Measurements from ENCODE around the gene SLC13A2.
"Not testable (repeated sequence)": the region's sequence is repeated elsewhere in the genome, so short reads cannot be mapped to it uniquely, and the experiment has no call there.

Gene SLC13A2

GRCh38 chr17:28467456-28468025, 5.9 kb upstream of the SLC13A2 start:
- Mint-ChIP-seq H3K4me1 (peaks cover 7% of the 10 kb centered on the region), H3K9me3 (no peaks in the 10 kb centered on the region), H3K36me3 (no peaks in the 10 kb centered on the region), H3K27me3 (peaks cover 3% of the 10 kb centered on the region), H3K27ac (no peak overlapping the region), H3K4me3 (no peak overlapping the region)

- not testable (repeated sequence) for H3K4me3 Mint-ChIP-seq, H3K9me3 Mint-ChIP-seq, H3K27me3 Mint-ChIP-seq, H3K4me1 Mint-ChIP-seq, H3K36me3 Mint-ChIP-seq
- H3K27ac Mint-ChIP-seq, result peak overlapping the region; percentile 25
Observed at GRCh38 chr17:28468033-28468735, 5.3 kb upstream of the SLC13A2 start.

GRCh38 chr17:28468781-28469180, 4.7 kb upstream of the SLC13A2 start:
- Mint-ChIP-seq H3K27ac (peak overlapping the region; percentile 25), H3K4me3 (no peak overlapping the region), H3K9me3 (no peaks in the 10 kb centered on the region), H3K27me3 (peaks cover 3% of the 10 kb centered on the region), H3K4me1 (peaks cover 7% of the 10 kb centered on the region), H3K36me3 (no peaks in the 10 kb centered on the region)

GRCh38 chr17:28469376-28469775, 4.1 kb upstream of the SLC13A2 start:
- Mint-ChIP-seq H3K36me3 (no peaks in the 10 kb centered on the region), H3K9me3 (no peaks in the 10 kb centered on the region), H3K27ac (no peak overlapping the region), H3K4me3 (no peak overlapping the region), H3K27me3 (peaks cover 3% of the 10 kb centered on the region), H3K4me1 (peaks cover 7% of the 10 kb centered on the region)

GRCh38 chr17:28470266-28470913, 3.1 kb upstream of the SLC13A2 start:
- Mint-ChIP-seq H3K9me3 (no peaks in the 10 kb centered on the region), H3K27me3 (peaks cover under 1% of the 10 kb centered on the region), H3K4me1 (peaks cover 10% of the 10 kb centered on the region), H3K27ac (no peak overlapping the region), H3K36me3 (no peaks in the 10 kb centered on the region), H3K4me3 (no peak overlapping the region)

- Mint-ChIP-seq H3K27ac (no peak overlapping the region), H3K4me1 (peaks cover 16% of the 10 kb centered on the region), H3K9me3 (no peaks in the 10 kb centered on the region), H3K36me3 (no peaks in the 10 kb centered on the region), H3K4me3 (no peak overlapping the region), H3K27me3 (no peaks in the 10 kb centered on the region)
Observed at GRCh38 chr17:28470914-28471366, 2.5 kb upstream of the SLC13A2 start.

- Mint-ChIP-seq H3K36me3 (no peaks in the 10 kb centered on the region), H3K4me1 (peaks cover 23% of the 10 kb centered on the region), H3K27me3 (no peaks in the 10 kb centered on the region), H3K27ac (no peak overlapping the region), H3K4me3 (no peak overlapping the region), H3K9me3 (no peaks in the 10 kb centered on the region)
Observed at GRCh38 chr17:28471531-28472342, 1.7 kb upstream of the SLC13A2 start.

GRCh38 chr17:28472871-28473497, 460 bp upstream of the SLC13A2 start:
- H3K4me3 Mint-ChIP-seq, result no peak overlapping the region
- H3K27me3 Mint-ChIP-seq, result no peaks in the 10 kb centered on the region
- H3K9me3 Mint-ChIP-seq, result no peaks in the 10 kb centered on the region
- no peak overlapping the region for H3K27ac Mint-ChIP-seq
- peaks cover 24% of the 10 kb centered on the region for H3K4me1 Mint-ChIP-seq
- H3K36me3 Mint-ChIP-seq, result no peaks in the 10 kb centered on the region

- Mint-ChIP-seq H3K9me3 (no peaks in the 10 kb centered on the region), H3K27me3 (no peaks in the 10 kb centered on the region), H3K4me3 (no peak overlapping the region), H3K4me1 (peaks cover 17% of the 10 kb centered on the region), H3K36me3 (no peaks in the 10 kb centered on the region), H3K27ac (no peak overlapping the region)
Observed at GRCh38 chr17:28474111-28474531, 677 bp downstream of the SLC13A2 start.

- peak overlapping the region; percentile 84 for H3K27ac Mint-ChIP-seq
- H3K36me3 Mint-ChIP-seq, result no peaks in the 10 kb centered on the region
Observed at GRCh38 chr17:28475151-28475900, 1.9 kb downstream of the SLC13A2 start.

GRCh38 chr17:28476076-28476865, 2.8 kb downstream of the SLC13A2 start:
- H3K9me3 Mint-ChIP-seq, result no peaks in the 10 kb centered on the region
- no peak overlapping the region for H3K4me3 Mint-ChIP-seq
- H3K27me3 Mint-ChIP-seq, result no peaks in the 10 kb centered on the region
- H3K4me1 Mint-ChIP-seq, result peaks cover 17% of the 10 kb centered on the region
- H3K36me3 Mint-ChIP-seq, result no peaks in the 10 kb centered on the region
- H3K27ac Mint-ChIP-seq, result peak overlapping the region; percentile 48

More at GRCh38 chr17:28475151-28475900, 1.9 kb downstream of the SLC13A2 start:
- Mint-ChIP-seq H3K27me3 (no peaks in the 10 kb centered on the region), H3K4me3 (peak overlapping the region; percentile 0), H3K9me3 (no peaks in the 10 kb centered on the region), H3K4me1 (peaks cover 17% of the 10 kb centered on the region)

GRCh38 chr17:28477928-28478327, 4.5 kb downstream of the SLC13A2 start:
- no peaks in the 10 kb centered on the region for H3K36me3 Mint-ChIP-seq
- H3K9me3 Mint-ChIP-seq, result no peaks in the 10 kb centered on the region
- no peak overlapping the region for H3K27ac Mint-ChIP-seq
- H3K27me3 Mint-ChIP-seq, result no peaks in the 10 kb centered on the region
- H3K4me3 Mint-ChIP-seq, result no peak overlapping the region
- H3K4me1 Mint-ChIP-seq, result peaks cover 17% of the 10 kb centered on the region

GRCh38 chr17:28478712-28479615, 5.5 kb downstream of the SLC13A2 start:
- Mint-ChIP-seq H3K27me3 (no peaks in the 10 kb centered on the region), H3K4me1 (peaks cover 17% of the 10 kb centered on the region), H3K4me3 (no peak overlapping the region), H3K27ac (no peak overlapping the region), H3K9me3 (no peaks in the 10 kb centered on the region), H3K36me3 (no peaks in the 10 kb centered on the region)

Data from activated naive CD4-positive, alpha-beta T cell treated with anti-CD3 and anti-CD28 coated beads, Interleukin-2, amount 50 U/mL, for 24 hours (primary cell).